Astrocyte (in vitro differentiated cells and primary cell): ENCODE results near the gene OR10T2. TPM values are rescaled to one million over a fixed set of nuclear protein-coding genes. Genes with fewer than 3 reads are reported as not detected.

ENCODE experiments used
- DNase-seq: peaks from one replicate; pipeline ENCODE4 v3.0.0-alpha.2; 2010; ENCODE audit warnings: low read depth
- FAIRE-seq: peaks from 2 replicates; lab custom pipeline; 2011; peaks lifted over from hg19 to GRCh38; lab: Jason Lieb, UNC
- H2AFZ ChIP-seq: 2 replicates; pipeline ENCODE4 v1.6.0; 2012; ENCODE audit warnings: low read depth, low read length, inconsistent platforms
- H3K27ac ChIP-seq: 2 replicates; pipeline ENCODE4 v1.5.1; 2011; ENCODE audit warnings: low read depth, low read length, inconsistent platforms
- H3K27me3 ChIP-seq: 2 replicates; pipeline ENCODE4 v1.6.0; 2011; ENCODE audit warnings: low read length, inconsistent platforms; ENCODE audit not compliant: insufficient read depth
- H3K36me3 ChIP-seq: 2 replicates; pipeline ENCODE4 v1.5.1; 2011; ENCODE audit warnings: low read length, inconsistent platforms; ENCODE audit not compliant: insufficient read depth
- H3K4me1 ChIP-seq: 2 replicates; pipeline ENCODE4 v1.5.1; 2011; ENCODE audit warnings: low read length, inconsistent platforms; ENCODE audit not compliant: insufficient read depth
- H3K4me2 ChIP-seq: 2 replicates; pipeline ENCODE4 v1.6.0; 2012; ENCODE audit warnings: low read length, inconsistent platforms
- H3K4me3 ChIP-seq: 2 replicates; pipeline ENCODE4 v1.5.1; 2011; ENCODE audit warnings: low read depth, mild to moderate bottlenecking, low read length, inconsistent platforms; ENCODE audit not compliant: insufficient read depth
- H3K79me2 ChIP-seq: 2 replicates; pipeline ENCODE4 v1.6.0; 2012; ENCODE audit warnings: mild to moderate bottlenecking, low read length, inconsistent platforms; ENCODE audit not compliant: insufficient read depth
- H3K9ac ChIP-seq: 2 replicates; pipeline ENCODE4 v1.6.0; 2012; ENCODE audit warnings: mild to moderate bottlenecking, low read length, inconsistent platforms
- H3K9me3 ChIP-seq: 2 replicates; pipeline ENCODE4 v1.5.1; 2012; ENCODE audit warnings: low read depth, mild to moderate bottlenecking, low read length, inconsistent platforms; ENCODE audit not compliant: insufficient read depth
- H4K20me1 ChIP-seq: 2 replicates; pipeline ENCODE4 v1.6.0; 2012; ENCODE audit warnings: low read length, inconsistent platforms; ENCODE audit not compliant: insufficient read depth
- H3K27ac Mint-ChIP-seq: one replicate; pipeline ENCODE4 v1.8.0; 2021; ENCODE audit warnings: mild to moderate bottlenecking, mixed read lengths; ENCODE audit not compliant: unreplicated experiment
- H3K27me3 Mint-ChIP-seq: one replicate; pipeline ENCODE4 v1.8.0; 2021; ENCODE audit warnings: low read depth, mixed read lengths; ENCODE audit not compliant: unreplicated experiment
- H3K36me3 Mint-ChIP-seq: one replicate; pipeline ENCODE4 v1.8.0; 2021; ENCODE audit warnings: low read depth, mixed read lengths; ENCODE audit not compliant: unreplicated experiment
- H3K4me1 Mint-ChIP-seq: one replicate; pipeline ENCODE4 v1.8.0; 2021; ENCODE audit warnings: low read depth, mixed read lengths; ENCODE audit not compliant: unreplicated experiment
- H3K4me3 Mint-ChIP-seq: one replicate; pipeline ENCODE4 v1.8.0; 2021; ENCODE audit warnings: mild to moderate bottlenecking, moderate library complexity, mixed read lengths; ENCODE audit not compliant: unreplicated experiment
- H3K9me3 Mint-ChIP-seq: one replicate; pipeline ENCODE4 v1.8.0; 2021; ENCODE audit warnings: mild to moderate bottlenecking, mixed read lengths; ENCODE audit not compliant: unreplicated experiment
- EZH2 ChIP-seq: IDR thresholded peaks from 2 replicates; pipeline ENCODE4 v1.6.1; 2012; ENCODE audit warnings: mild to moderate bottlenecking, low read length, inconsistent platforms; ENCODE audit not compliant: insufficient read depth
- total RNA-seq: library from RNA; stranded (reverse); gene quantifications from 2 replicates; pipeline ENCODE4 v1.2.1, GENCODE V29; 2021
- TF ChIP-seq, protein P1 (sequence below): IDR thresholded peaks from 2 replicates; pipeline ENCODE4 v1.5.1; 2011; ENCODE audit warnings: low read depth, mild to moderate bottlenecking, inconsistent platforms, low read length, moderate library complexity; ENCODE audit not compliant: insufficient read depth

OR10T2 gene
- total RNA-seq, 1 donor from 2014 or later: not detected

DNA sequence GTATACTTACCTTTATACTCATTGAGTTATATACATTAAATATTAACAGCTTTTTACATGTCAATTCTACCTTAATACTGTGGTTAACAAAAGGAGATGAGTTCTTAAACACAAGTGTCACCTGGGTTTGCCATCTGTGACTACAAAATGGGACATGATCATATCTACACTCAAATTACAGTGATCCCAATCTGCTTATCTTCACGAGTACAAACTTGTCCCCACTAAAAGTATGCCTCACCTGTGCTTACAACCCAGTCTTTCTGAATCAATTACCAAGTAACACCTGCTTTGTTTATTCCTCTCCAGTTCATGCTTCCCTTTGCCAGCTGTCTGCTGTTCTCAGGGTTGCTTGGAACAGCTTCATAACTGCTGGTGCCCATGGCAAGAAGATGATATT lies 36.8 kb downstream of the OR10T2 start:
- Mint-ChIP-seq H3K4me1 (no peaks in the 10 kb centered on the region), H3K9me3 (no peaks in the 10 kb centered on the region), H3K27ac (no peak overlapping the region), H3K4me3 (no peak overlapping the region), H3K36me3 (no peaks in the 10 kb centered on the region), H3K27me3 (peaks cover 2% of the 10 kb centered on the region)
- DNase-seq (no peak), FAIRE-seq (no peak)
- no peak overlapping the region for H3K4me3 ChIP-seq
- H2AFZ ChIP-seq: no peak overlapping the region
- H3K36me3 ChIP-seq: no peaks in the 10 kb centered on the region
- H3K9me3 ChIP-seq: peaks cover 5% of the 10 kb centered on the region
- no peaks in the 10 kb centered on the region for H3K79me2 ChIP-seq
- no peaks in the 10 kb centered on the region for H3K27me3 ChIP-seq
- H3K4me1 ChIP-seq: no peaks in the 10 kb centered on the region
- no peaks in the 10 kb centered on the region for H4K20me1 ChIP-seq
- H3K9ac ChIP-seq: no peak overlapping the region
- H3K4me2 ChIP-seq: no peak overlapping the region
- TF ChIP-seq, protein P1, sequence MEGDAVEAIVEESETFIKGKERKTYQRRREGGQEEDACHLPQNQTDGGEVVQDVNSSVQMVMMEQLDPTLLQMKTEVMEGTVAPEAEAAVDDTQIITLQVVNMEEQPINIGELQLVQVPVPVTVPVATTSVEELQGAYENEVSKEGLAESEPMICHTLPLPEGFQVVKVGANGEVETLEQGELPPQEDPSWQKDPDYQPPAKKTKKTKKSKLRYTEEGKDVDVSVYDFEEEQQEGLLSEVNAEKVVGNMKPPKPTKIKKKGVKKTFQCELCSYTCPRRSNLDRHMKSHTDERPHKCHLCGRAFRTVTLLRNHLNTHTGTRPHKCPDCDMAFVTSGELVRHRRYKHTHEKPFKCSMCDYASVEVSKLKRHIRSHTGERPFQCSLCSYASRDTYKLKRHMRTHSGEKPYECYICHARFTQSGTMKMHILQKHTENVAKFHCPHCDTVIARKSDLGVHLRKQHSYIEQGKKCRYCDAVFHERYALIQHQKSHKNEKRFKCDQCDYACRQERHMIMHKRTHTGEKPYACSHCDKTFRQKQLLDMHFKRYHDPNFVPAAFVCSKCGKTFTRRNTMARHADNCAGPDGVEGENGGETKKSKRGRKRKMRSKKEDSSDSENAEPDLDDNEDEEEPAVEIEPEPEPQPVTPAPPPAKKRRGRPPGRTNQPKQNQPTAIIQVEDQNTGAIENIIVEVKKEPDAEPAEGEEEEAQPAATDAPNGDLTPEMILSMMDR: no peak
- no peak for TF ChIP-seq EZH2
- no peak overlapping the region for H3K27ac ChIP-seq

DNA sequence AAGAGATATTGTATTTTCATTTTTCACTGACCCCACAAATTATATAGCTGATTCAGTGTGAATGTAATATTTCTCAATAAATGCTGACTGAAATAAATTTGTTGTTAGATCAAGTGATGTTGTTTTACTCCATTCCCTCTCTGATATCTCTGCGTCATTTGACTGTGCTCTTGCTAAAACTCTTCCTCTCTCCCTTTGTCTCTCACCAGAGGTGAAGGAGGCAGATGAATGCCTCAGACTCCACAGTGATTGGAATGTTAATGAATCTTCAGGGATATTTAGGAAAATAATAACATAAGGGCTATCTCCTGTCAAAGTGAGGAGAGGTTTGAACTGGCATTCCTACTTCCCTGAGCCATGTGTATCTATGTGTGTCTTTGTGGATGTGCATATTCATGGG lies 41.8 kb downstream of the OR10T2 start:
- DNase-seq (no peak), FAIRE-seq (no peak)
- H3K9me3 Mint-ChIP-seq: no peaks in the 10 kb centered on the region
- H3K27ac Mint-ChIP-seq: no peak overlapping the region
- Histone ChIP-seq H3K36me3 (no peaks in the 10 kb centered on the region), H4K20me1 (no peaks in the 10 kb centered on the region), H3K4me1 (no peaks in the 10 kb centered on the region), H3K4me2 (no peak overlapping the region), H3K9ac (no peak overlapping the region), H3K27me3 (no peaks in the 10 kb centered on the region), H3K4me3 (no peak overlapping the region), H3K9me3 (no peaks in the 10 kb centered on the region), H2AFZ (no peak overlapping the region), H3K79me2 (no peaks in the 10 kb centered on the region), H3K27ac (no peak overlapping the region)
- H3K36me3 Mint-ChIP-seq: no peaks in the 10 kb centered on the region
- H3K4me1 Mint-ChIP-seq: peaks cover 4% of the 10 kb centered on the region
- H3K4me3 Mint-ChIP-seq: no peak overlapping the region
- peaks cover 22% of the 10 kb centered on the region for H3K27me3 Mint-ChIP-seq
- no peak for TF ChIP-seq EZH2
- TF ChIP-seq, protein P1: no peak

DNA sequence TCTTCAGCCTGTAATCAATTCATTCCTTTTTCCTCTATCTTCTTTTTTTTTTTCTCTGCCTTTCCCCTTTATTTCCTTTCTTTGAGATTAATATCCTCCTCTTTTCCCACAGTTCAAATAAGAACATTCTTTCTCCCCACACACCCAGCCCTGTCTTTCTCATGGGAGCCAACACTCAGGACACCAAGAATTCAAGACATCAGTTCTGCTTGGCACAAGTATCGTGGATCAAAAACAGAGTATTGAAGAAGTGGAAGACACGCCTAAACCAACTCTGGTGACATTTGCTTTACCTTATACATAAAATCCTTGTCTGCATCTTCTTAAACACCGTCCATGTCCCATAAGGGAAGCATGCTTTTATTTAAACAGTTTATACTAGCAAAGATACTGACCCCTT lies 42.6 kb downstream of the OR10T2 start:
- Histone ChIP-seq H3K36me3 (no peaks in the 10 kb centered on the region), H3K9ac (no peak overlapping the region), H3K4me2 (no peak overlapping the region), H3K9me3 (no peaks in the 10 kb centered on the region), H3K4me1 (no peaks in the 10 kb centered on the region), H3K27me3 (no peaks in the 10 kb centered on the region), H3K79me2 (no peaks in the 10 kb centered on the region), H3K4me3 (no peak overlapping the region), H3K27ac (no peak overlapping the region), H4K20me1 (no peaks in the 10 kb centered on the region), H2AFZ (no peak overlapping the region)
- Mint-ChIP-seq H3K9me3 (no peaks in the 10 kb centered on the region), H3K36me3 (no peaks in the 10 kb centered on the region), H3K4me3 (no peak overlapping the region), H3K27ac (no peak overlapping the region), H3K27me3 (peaks cover 22% of the 10 kb centered on the region), H3K4me1 (peaks cover 4% of the 10 kb centered on the region)
- DNase-seq (no peak), FAIRE-seq (no peak)
- TF ChIP-seq EZH2: no peak
- TF ChIP-seq, protein P1: no peak
